NCI-H1417 treated with DMSO at 0.1 percent for 48 hours (cell line): ENCODE results near the gene INHA.

Experiments
- DNase-seq: peaks from one replicate; lab custom pipeline; 2025; lab: John Stamatoyannopoulos, UW

Gene INHA

DNA sequence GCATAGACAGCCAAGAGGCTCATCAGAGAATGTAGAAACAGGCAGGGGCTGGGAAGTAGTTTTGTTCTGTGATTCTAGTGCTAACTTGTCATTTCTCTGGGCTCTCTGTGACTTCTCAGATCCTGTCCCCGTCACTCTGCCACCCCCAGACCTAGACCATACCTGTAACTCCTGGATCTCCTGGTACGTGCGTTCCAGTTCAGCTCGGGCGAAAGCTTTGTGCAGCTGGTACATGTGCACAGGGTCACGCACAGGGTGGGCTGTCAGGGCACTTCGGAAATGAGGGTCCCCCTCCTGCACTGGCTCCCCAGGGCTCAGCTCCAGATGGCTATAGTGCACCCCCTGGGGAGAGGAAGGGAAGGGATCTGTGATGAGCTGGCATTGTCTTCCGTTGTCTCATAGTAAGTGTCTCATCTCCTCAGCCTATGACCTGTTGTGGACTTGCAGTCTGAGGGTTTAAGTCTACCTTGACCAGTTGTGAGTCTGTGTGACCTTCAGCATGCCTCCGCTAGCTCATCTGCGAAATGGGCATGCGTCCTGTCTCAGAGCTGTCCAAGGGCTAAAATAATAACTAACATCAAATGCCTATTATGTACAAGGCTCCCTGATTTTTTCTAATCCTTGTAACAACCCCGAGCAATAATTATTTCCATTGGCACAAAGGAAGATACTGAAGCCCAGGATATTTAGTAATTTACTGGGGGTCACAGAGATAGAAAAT lies 31.2 kb upstream of the INHA start:
- DNase-seq: no peak

DNA sequence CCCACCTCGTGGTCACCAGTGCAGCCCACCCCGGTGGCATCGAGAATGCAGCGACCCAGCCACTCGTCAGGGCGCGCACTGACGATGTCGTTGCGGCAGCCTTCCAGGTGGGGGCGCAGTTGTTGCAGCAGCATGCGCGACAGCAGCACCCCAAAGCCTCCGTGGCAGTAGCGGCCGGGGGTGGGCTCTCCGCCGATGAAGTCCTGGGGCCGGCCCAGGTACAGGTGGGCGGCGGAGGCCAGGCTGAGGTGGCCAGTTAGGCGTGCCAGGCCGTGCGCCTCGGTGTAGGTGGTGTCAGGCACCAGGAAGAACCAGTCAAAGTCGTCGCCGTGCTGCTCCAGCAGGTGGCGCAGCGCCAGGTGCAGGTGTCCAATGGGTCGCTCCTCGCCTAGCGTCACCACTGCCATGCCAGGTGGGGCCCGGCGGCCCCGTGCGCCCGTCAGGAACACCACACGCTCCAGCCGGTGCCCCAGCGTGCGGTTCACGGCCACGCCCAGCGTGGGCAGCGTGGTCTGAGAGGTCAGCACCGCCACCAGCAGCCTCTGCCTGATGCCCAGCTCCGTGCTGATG lies 30.4 kb upstream of the INHA start:
- peak; percentile 30 for DNase-seq

DNA sequence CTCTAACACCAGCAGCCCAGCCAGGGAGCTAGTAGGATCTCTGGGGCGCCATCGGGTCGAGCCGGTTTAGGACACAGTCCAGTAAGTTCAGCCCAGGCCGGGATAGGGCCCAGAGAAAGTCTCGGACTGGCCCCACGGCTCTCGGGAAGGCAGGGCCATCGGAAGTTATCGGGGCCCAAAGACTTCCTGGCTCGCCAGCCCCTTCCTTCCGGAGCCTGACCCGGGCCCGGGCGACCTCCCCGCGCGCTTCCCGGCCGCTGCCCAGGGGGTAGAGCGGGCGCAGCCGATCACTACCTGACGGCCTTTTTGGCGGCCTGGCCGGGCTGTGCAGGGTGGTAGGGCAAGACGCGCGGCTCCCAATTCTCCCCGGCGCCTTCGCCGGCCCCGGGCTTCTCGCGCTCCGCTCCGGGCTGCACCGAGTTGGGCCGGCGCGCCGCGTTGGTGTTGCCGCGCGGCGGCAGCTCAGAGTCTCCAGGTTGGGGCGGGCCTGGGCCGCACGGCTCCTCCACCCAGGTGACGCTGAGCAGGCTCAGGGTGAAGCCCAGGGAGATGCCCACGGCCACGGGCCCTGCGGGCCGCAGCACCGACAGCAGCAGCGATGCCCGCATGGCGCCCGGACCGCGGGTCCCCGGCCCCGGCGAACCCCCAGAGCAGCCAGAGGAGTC lies 29.0 kb upstream of the INHA start:
- DNase-seq: no peak

DNA sequence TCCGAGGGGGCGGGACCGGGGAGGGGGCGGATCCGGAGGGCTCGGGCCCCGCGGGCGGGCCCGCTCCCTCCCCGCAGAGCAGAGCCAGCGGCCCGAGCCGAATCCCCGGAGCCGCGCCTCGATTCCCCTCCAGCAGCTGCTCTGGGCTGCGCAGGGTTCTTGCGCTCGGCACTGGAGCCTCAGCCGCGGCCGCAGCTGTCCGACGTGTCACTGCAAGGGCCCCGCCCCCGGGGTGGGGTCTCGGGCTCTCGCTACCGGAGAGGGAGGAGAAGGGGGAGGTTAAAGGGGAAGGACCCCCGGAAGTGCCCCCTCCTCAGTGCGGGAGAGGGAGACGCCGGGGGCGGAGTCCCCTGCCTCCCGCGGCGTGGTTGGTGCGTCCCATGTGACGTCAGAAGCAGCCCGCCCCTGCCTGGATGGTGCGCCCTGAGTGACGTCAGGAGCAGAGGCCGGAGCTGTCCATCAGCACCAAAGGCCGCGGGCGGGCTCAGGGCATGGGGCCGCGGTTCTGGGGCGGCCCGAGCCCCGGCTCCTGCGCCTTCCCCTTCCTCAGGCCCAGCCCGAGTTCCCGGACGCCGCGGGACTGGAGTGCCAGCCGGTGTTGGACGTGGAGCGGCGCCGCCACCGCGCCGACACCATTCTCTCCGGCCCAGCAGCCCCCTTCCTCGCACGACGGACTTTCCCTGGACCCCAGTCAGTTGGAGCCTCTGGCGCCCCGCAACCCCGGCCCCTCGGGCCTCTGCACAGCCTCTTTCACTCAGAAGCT lies 28.3 kb upstream of the INHA start, which contains the start of the genes CHPF and TMEM198:
Gene CHPF (minus strand): TSS at position 214 of the 763 bp plus-strand sequence. CDS start 271 bp downstream, outside the sequence.
Gene TMEM198 (plus strand): TSS at position 433 of the 763 bp plus-strand sequence. CDS start 700 bp downstream, outside the sequence.
- peak; percentile 64 for DNase-seq

DNA sequence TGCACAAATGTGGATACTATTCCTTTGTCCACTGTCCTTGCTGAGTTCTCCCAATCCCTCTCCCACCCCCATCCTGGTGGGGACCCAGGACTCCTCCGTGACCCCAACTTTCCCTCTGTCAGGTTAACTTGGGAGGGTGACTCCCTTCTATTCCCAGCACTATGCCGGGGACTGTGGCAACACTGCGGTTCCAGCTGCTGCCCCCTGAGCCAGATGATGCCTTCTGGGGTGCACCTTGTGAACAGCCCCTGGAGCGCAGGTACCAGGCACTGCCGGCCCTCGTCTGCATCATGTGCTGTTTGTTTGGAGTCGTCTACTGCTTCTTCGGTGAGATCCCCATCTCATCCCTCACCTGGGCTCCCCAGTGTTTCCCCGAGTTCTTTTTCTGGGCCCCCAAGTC lies 27.5 kb upstream of the INHA start:
- DNase-seq: no peak

GRCh38 chr2:219545295-219545942 lies 26.7 kb upstream of the INHA start:
- no peak for DNase-seq

DNA sequence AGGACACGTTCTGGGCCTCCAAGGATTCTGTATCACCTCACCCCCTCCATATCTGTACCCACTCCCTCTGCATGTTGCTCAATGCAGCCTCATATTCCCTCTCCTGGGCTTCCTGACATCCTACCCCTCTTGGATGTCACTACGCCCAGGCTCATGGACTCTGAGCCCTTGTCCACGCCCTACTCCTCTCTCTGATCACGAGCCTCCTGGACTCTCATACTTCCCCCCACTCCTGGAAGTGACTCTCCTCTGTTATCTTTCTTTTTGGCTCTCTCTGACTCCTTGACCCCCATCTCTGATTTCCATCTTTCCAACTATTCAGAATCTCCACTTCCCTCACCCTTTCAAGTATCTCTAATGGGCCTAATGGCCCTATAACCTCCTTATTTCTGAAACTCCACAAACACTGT lies 26.2 kb upstream of the INHA start:
- no peak for DNase-seq

- DNase-seq: no peak
Measured at GRCh38 chr2:219547621-219548020, 24.5 kb upstream of the INHA start.

DNA sequence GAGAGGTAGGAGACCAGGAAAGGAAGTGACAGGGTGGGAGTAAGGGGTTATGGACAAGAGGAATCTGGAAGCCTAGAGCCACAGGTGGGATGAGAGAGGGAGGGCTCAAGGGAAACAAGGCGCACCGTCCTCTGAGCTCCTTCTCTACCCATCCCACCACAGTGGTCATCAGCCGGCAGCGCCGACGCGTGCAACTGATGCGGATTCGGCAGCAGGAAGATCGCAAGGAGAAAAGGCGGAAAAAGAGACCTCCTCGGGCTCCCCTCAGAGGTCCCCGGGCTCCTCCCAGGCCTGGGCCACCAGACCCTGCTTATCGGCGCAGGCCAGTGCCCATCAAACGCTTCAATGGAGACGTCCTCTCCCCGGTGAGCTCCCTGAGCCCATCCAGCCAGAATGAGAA lies 23.1 kb upstream of the INHA start:
- no peak for DNase-seq

DNA sequence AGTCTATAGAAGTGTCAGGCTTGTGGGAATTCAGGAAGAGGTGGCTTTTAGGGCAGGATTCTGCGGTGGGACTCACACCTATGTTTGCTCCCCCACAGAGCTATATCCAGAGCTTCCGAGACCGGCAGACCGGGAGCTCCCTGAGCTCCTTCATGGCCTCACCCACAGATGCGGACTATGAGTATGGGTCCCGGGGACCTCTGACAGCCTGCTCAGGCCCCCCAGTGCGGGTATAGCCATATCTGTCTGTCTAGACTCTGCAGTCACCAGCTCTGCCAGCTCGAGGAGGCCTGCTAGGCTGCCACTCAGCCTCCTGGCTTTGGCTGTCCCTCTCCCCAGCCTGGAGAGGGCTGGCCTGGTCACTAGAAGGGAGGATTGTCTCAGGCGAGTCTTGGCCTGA lies 22.5 kb upstream of the INHA start:
- no peak for DNase-seq

- DNase-seq: no peak
Measured at GRCh38 chr2:219551441-219552381, 20.4 kb upstream of the INHA start.

DNA sequence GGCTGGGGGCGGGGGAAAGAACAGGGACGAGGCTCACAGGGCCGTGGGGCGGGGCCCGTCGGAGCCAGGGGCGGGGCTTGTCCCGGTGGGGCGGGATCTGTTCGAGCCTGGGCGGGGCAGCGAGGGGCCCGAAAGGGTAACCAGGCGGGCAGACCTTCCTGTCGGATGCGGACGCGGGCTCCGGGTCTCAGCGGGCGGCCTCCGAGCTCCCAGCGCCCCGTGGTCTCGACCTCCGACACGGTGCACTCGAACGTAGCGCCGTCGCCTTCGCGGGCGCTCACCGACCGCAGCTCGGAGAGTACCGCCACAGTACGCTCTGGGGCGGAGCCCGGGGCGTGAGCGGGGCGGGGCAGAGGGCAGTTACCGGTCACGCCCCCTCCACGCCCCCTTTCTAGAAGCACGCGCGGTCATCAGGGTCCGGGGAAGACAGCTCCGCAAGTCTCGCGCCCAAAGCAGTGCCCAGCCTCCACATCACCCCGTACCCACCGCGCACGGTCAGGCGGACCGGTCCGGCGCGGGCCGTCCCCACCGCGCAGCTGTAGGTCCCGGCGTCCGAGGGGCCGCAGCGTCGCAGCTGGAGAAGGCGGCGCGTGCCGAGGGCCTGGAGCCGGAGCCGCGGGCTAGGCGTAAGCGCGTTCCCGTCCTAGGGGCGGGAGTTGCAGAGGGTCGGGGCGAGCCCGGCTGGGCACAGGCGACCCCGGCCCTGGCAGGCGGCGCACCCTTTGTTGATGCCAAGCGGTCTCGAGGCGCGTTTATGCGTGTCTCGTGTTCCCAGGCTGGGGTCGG lies 19.5 kb upstream of the INHA start:
- DNase-seq: peak; percentile 15

GRCh38 chr2:219553168-219553417 lies 19.0 kb upstream of the INHA start:
- DNase-seq: no peak

DNA sequence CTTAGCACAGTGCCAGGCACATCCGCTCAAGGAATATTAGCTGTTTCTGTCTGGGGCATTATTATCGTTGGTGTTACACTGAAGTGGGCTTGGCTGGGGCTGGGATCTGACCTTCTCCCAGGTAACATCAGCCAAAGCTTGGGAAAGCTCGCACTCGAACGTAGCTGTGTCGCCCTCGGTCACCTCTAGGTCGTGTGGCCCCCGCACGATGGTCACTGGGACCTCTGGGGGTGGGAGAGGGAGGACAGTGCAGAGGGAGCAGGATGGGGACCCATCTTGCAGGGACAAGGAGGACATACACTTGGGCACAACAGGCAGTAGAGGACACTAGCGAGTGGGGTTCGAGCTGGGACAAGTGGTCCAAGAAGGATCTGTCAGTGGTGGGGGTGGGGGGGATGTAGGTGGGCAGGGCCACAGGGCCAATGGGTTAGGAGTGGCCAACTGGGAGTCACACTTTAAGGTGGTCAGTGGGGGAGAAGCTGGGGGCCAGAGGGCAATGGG lies 18.6 kb upstream of the INHA start:
- DNase-seq: no peak

DNA sequence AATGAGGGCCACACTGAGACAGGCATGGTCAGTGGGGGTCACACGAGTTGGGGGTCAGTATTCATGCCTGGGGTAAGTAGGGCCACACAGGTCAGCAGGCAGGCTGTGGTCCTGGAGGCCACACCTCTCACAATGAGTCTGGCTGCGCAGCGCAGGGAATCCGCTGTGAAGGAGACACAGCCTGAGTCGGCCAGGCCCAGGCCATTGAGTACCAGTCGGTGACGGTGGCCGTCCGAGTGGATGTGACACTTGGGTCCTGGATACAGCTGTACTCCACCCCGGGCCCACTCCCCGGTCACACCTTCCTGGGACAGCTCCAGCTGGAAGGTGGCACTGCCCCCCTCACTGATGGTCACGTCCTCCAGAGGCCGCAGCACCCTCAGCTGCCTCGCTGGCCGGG lies 17.8 kb upstream of the INHA start:
- DNase-seq: no peak

- no peak for DNase-seq
Measured at GRCh38 chr2:219555956-219556355, 16.2 kb upstream of the INHA start.

DNA sequence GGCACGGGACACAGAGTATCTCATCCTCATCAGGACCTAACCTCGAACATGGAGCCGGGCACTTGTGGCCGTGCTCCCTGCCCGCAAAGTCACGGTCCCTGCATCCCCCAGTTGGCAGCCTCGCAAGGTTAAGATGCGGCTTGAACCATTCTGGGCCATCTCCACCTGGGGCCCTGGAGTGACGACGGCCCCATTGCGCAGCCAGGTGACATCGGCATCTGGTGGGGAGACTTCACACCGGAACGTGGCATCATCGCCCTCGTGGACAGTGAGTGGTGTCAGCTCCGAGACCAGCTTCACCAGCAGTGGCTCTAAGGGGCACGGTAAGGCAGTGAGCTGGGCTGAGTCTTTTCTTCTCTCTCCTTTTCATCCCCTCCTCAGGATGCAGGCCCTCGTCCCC lies 15.7 kb upstream of the INHA start:
- DNase-seq: no peak

DNA sequence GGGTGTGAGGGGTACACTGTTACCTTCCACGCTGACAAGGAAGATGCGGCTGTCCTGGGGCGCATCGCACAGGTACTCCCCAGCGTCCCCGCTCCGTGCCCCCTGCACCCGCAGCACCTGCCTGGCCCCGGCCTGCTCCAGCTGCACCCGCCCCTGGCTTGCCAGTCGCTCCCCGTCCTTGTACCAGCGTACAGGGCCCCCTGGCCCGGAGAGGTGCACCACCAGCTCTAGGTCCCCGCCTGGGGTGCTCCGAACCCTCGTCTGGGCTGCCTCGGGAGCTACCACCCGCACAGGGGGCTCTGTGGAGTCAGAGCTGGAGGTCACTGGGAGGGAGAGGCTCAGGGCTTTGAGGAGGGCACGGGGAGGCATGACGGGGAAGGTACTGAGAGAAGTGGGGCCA lies 14.8 kb upstream of the INHA start:
- no peak for DNase-seq

GRCh38 chr2:219557791-219558785 lies 14.0 kb upstream of the INHA start:
- DNase-seq: no peak
